GM12878 (cell line): ENCODE measurements around the gene CALM3. TPM values are rescaled to one million over a fixed set of nuclear protein-coding genes. Genes with fewer than 3 reads are reported as not detected.
"Not testable (repeated sequence)": the region's sequence is repeated elsewhere in the genome, so short reads cannot be mapped to it uniquely, and the experiment has no call there.

Experiments
- ATAC-seq: fragments of 200-7000 bp; cut with Tn5 transposase; 3 replicates; pipeline ENCODE4 v1.9.1; 2020; ENCODE audit warnings: mild to moderate bottlenecking, moderate library complexity
- BruUV-seq: library from RNA; stranded (reverse); fragments of 400-500 nt; replicated peaks from 2 replicates; lab custom pipeline; 2021; lab: Mats Ljungman, UMichigan
- CTCF ChIA-PET: fragments of 300-600 bp; sonication (Branson Sonifier 250); formaldehyde crosslinking; extraction: SDS; loops from one replicate; lab custom pipeline; 2021; ENCODE audit warnings: inconsistent platforms; lab: Yijun Ruan, JAX
- POLR2A ChIA-PET: fragments of 350-600 bp; formaldehyde crosslinking; extraction: SDS; loops from one replicate; lab custom pipeline; 2021; ENCODE audit warnings: inconsistent platforms; lab: Charles Lee
- RAD21 ChIA-PET: fragments of 300-600 bp; sonication (Branson Sonifier 250); formaldehyde crosslinking; loops from one replicate; lab custom pipeline; 2023; ENCODE audit warnings: antibody characterized with exemption; ENCODE audit not compliant: unreplicated experiment; lab: Charles Lee
- SMC1A ChIA-PET: fragments of 300-600 bp; sonication (Branson Sonifier 250); formaldehyde crosslinking; loops from one replicate; lab custom pipeline; 2023; ENCODE audit not compliant: unreplicated experiment, uncharacterized antibody; lab: Charles Lee
- DNase-seq: peaks from one replicate; pipeline ENCODE4 v3.0.0-alpha.2; 2011; ENCODE audit warnings: low read depth, low spot score
- FAIRE-seq: peaks from 3 replicates; lab custom pipeline; 2011; peaks lifted over from hg19 to GRCh38; lab: Jason Lieb, UNC
- H2AFZ ChIP-seq: 2 replicates; pipeline ENCODE4 v1.6.0; 2011; ENCODE audit warnings: low read depth, low read length, control low read depth; ENCODE audit not compliant: control insufficient read depth
- H3K27ac ChIP-seq: 2 replicates; pipeline ENCODE4 v1.5.1; 2011; ENCODE audit warnings: control low read depth; ENCODE audit not compliant: control insufficient read depth, insufficient read depth
- H3K27me3 ChIP-seq, 2 experiments: replicated peaks in 1 of 2; 2 replicates each; pipeline versions ENCODE4 v1.6.0 to v1.6.1; 2011; ENCODE audit warnings: low read length in 1 of 2; ENCODE audit not compliant: control insufficient read depth in 2 of 2, insufficient read depth in 2 of 2
- H3K36me3 ChIP-seq, 2 experiments: 2 replicates each; pipeline ENCODE4 v1.5.1; 2011; ENCODE audit warnings: low read length in 1 of 2; ENCODE audit not compliant: control insufficient read depth in 2 of 2, insufficient read depth in 2 of 2
- H3K4me1 ChIP-seq: 2 replicates; pipeline ENCODE4 v1.6.1; 2011; ENCODE audit warnings: mild to moderate bottlenecking, low read length, moderate library complexity, mixed read lengths; ENCODE audit not compliant: control insufficient read depth, insufficient read depth
- H3K4me2 ChIP-seq: 2 replicates; pipeline ENCODE4 v1.6.0; 2011; ENCODE audit warnings: control low read depth; ENCODE audit not compliant: control insufficient read depth, insufficient read depth
- H3K4me3 ChIP-seq: fragments of 200-600 bp; sonication (generic); 2 replicates; pipeline ENCODE4 v1.5.1; 2016
- H3K79me2 ChIP-seq: 2 replicates; pipeline ENCODE4 v1.6.0; 2011; ENCODE audit warnings: low read length; ENCODE audit not compliant: control insufficient read depth, insufficient read depth
- H3K9ac ChIP-seq: 2 replicates; pipeline ENCODE4 v1.8.0; 2011; ENCODE audit warnings: low read length, control low read depth, mixed read lengths; ENCODE audit not compliant: control insufficient read depth, insufficient read depth
- H3K9me3 ChIP-seq: replicated peaks from 3 replicates; pipeline ENCODE4 v1.5.1; 2011; ENCODE audit warnings: mild to moderate bottlenecking, low read length; ENCODE audit not compliant: control insufficient read depth, insufficient read depth
- H4K20me1 ChIP-seq: 2 replicates; pipeline ENCODE4 v1.6.0; 2011; ENCODE audit not compliant: control insufficient read depth, insufficient read depth
- ASH2L ChIP-seq: fragments of 300-600, 200-600 bp; sonication (generic); IDR thresholded peaks from 2 replicates; pipeline ENCODE4 v1.6.1; 2017; ENCODE audit warnings: low read depth, mild to moderate bottlenecking, borderline replicate concordance
- EED ChIP-seq: sonication (generic); IDR thresholded peaks from 2 replicates; pipeline ENCODE4 v1.6.1; 2016; ENCODE audit warnings: antibody characterized with exemption, low read depth
- HCFC1 ChIP-seq: fragments of 150-350 bp; IDR thresholded peaks from 2 replicates; pipeline ENCODE4 v1.6.1; 2014; ENCODE audit warnings: low read length
- WGBS: methylation state at CpG from one replicate; pipeline ENCODE4 v1.1.6; 2016; ENCODE audit warnings: low lambda C conversion rate; ENCODE audit not compliant: insufficient replicate concordance, insufficient coverage; ENCODE audit errors: missing lambda C conversion rate; 5-methylcytosine and 5-hydroxymethylcytosine counted together
- in situ Hi-C: fragments of 300-500 bp; cut with MboI; formaldehyde crosslinking; loops from 9 replicates; pipeline ENCODE4 v1.14.3; 2018; ENCODE audit warnings: mixed read lengths
- intact Hi-C: fragments of 100-400 bp; cut with micrococcal nuclease; formaldehyde crosslinking; loops from one replicate; pipeline ENCODE4 v1.14.2; 2022; ENCODE audit not compliant: unreplicated experiment
- polyA plus RNA-seq, 11 experiments: library from polyadenylated mRNA; depleted of rRNA in 4 of 11; unstranded in 6 of 11; stranded (reverse) in 5 of 11; fragments of >200 nt; fragmentation: Nextera tagmentation in 4 of 11; fragmentation: Illumina TruSeq in 1 of 11; extraction: Ambion mirVana in 4 of 11; extraction: Trizol in 1 of 11; gene quantifications; 1 replicate in 1 of 11; 2 replicates in 10 of 11; pipeline versions ENCODE4 v1.2.1 to v1.2.3, GENCODE V29; 2011 to 2016; ENCODE audit warnings: inconsistent platforms in 2 of 11, missing spikeins in 2 of 11, low read depth in 1 of 11
- total RNA-seq, 4 experiments: library from RNA; depleted of rRNA in 3 of 4; stranded (reverse); fragments of >200 nt in 3 of 4; fragmentation: Illumina TruSeq in 1 of 4; extraction: Trizol in 1 of 4; gene quantifications; 2 replicates each; pipeline versions ENCODE4 v1.2.1 to v1.2.3, GENCODE V29; 2013 to 2021

Gene CALM3
- total and polyA plus RNA-seq, 10 of the 15 experiments (the other 5 are each of a cell fraction or from before 2014, with no cell fraction given) = 164 to 849 (median 347) TPM

GRCh38 chr19:46626446-46626845 is 25.3 kb downstream of the CALM3 start:
- intact Hi-C loops = no loop called here
- ChIA-PET RAD21 (interaction anchor here (1.5 to 2.6 kb wide), 2 partner anchors 9 to 35 kb away, joined by 6 to 13 read pairs; partner anchors contain the start of gene DACT3), SMC1A (interaction anchor here (1.2 to 17.6 kb wide), 3 partner anchors 12 to 36 kb away, joined by 3 to 286 read pairs (median 4); partner anchors contain the start of gene DACT3), POLR2A (interaction anchor here (1.0 to 2.7 kb wide), 3 partner anchors 10 to 89 kb away, joined by 3 to 8 read pairs (median 5); no protein-coding TSS in a partner anchor), CTCF (interaction anchor here (3.6 to 12.1 kb wide), 2 partner anchors 11 to 35 kb away, joined by 13 to 150 read pairs; partner anchors contain the start of gene DACT3)
- H3K27me3 ChIP-seq = no peaks in the 10 kb centered on the region
- peaks cover 27% of the 10 kb centered on the region for H3K4me1 ChIP-seq
- no peak for TF ChIP-seq HCFC1
- peak; percentile 52; the same call in 1 of the 2 replicates for TF ChIP-seq EED
- TF ChIP-seq ASH2L = no peak
- H3K4me3 ChIP-seq = no peak overlapping the region
- 0 out of 2 replicates have a peak overlapping the region, but pooled peaks have one; percentile 14 for H3K4me2 ChIP-seq
- BruUV-seq = no TSS peak
- FAIRE-seq (no peak), DNase-seq (no peak), ATAC-seq (no peak)
- no peaks in the 10 kb centered on the region for H3K36me3 ChIP-seq
- in situ Hi-C loops = no loop called here
- peaks cover 26% of the 10 kb centered on the region for H3K79me2 ChIP-seq
- no peak overlapping the region for H2AFZ ChIP-seq
- WGBS = 39% methylated on average over 14 of the region's 14 CpGs
- H3K9ac ChIP-seq = no peak overlapping the region
- no peaks in the 10 kb centered on the region for H3K9me3 ChIP-seq
- H3K27ac ChIP-seq = no peak overlapping the region
- no peaks in the 10 kb centered on the region for H4K20me1 ChIP-seq

- H3K27me3 ChIP-seq, H3K79me2 ChIP-seq, H3K9me3 ChIP-seq, intact Hi-C loops, H3K4me3 ChIP-seq, in situ Hi-C loops, H3K27ac ChIP-seq, BruUV-seq, DNase-seq, FAIRE-seq, H3K36me3 ChIP-seq, ATAC-seq, H2AFZ ChIP-seq, H3K9ac ChIP-seq, H3K4me2 ChIP-seq, H4K20me1 ChIP-seq: not testable (repeated sequence)
- ChIA-PET CTCF (interaction anchor here (1.3 to 12.1 kb wide), 4 partner anchors 8 to 33 kb away, joined by 4 to 150 read pairs (median 16); partner anchors contain the start of gene DACT3), POLR2A (interaction anchor here (1.2 to 1.5 kb wide), 2 partner anchors 10 to 15 kb away, joined by 3 to 5 read pairs; no protein-coding TSS in a partner anchor), RAD21 (interaction anchor here (2.4 kb wide), 1 partner anchor 10 kb away, joined by 14 read pairs; no protein-coding TSS in a partner anchor), SMC1A (interaction anchor here (1.0 to 2.6 kb wide), 4 partner anchors 8 to 33 kb away, joined by 3 to 15 read pairs (median 6); partner anchors contain the start of gene DACT3)
- peaks cover 30% of the 10 kb centered on the region for H3K4me1 ChIP-seq
- WGBS = 84% methylated on average over 7 of the region's 7 CpGs
Measured at GRCh38 chr19:46628970-46629369, 27.8 kb downstream of the CALM3 start.
